ENCODE results near the gene RASSF5.

Gene RASSF5

GRCh38 chr1:206636671-206637070, 129.3 kb downstream of the RASSF5 start:
- no peak for DNase-seq (ENCODE audit: low read depth)
- H3K4me3 ChIP-seq (ENCODE audit: low read length): peak overlapping the region; percentile 70

GRCh38 chr1:206637605-206638004, 130.3 kb downstream of the RASSF5 start:
- TF ChIP-seq CTCF (IDR thresholded peaks at IDR 0.05; ENCODE audit: insufficient read depth, low read depth, low read length, missing control alignments): no peak
- H3K4me3 ChIP-seq (ENCODE audit: low read length): no peak overlapping the region
- DNase-seq (ENCODE audit: low read depth): no peak

More at GRCh38 chr1:206636671-206637070, 129.3 kb downstream of the RASSF5 start:
- no peak for TF ChIP-seq CTCF (IDR thresholded peaks at IDR 0.05; ENCODE audit: insufficient read depth, low read depth, low read length, missing control alignments)

Measured in epithelial cell of esophagus (primary cell).